ENCODE data around the gene TCF4. TPM values are rescaled to one million over a fixed set of nuclear protein-coding genes. Genes with fewer than 3 reads are reported as not detected.

Gene TCF4
- total and polyA plus RNA-seq, 2 donors (not counting 1 experiment from before 2014, with no cell fraction given) = 68.5 to 353 TPM

- no peaks in the 10 kb centered on the region for H3K4me1 ChIP-seq (ENCODE audit: control insufficient read depth in 2 of 2, insufficient read depth in 2 of 2, low read length in 2 of 2)
- no peak for TF ChIP-seq CTCF (IDR thresholded peaks at IDR 0.05)
- TF ChIP-seq EZH2 (IDR thresholded peaks at IDR 0.05; ENCODE audit: borderline replicate concordance, insufficient read depth, low read depth, low read length, poor library complexity, severe bottlenecking) = no peak
- Mint-ChIP-seq H3K27ac (no peak overlapping the region), H3K4me1 (peaks cover 11% of the 10 kb centered on the region), H3K4me3 (no peak overlapping the region), H3K9me3 (ENCODE audit: insufficient read depth) (peaks cover 5% of the 10 kb centered on the region), H3K27me3 (no peaks in the 10 kb centered on the region)
- H3K9me3 ChIP-seq (ENCODE audit: control extremely low read depth in 1 of 3, control insufficient read depth in 2 of 3, insufficient read depth in 1 of 3, low read length in 2 of 3) = peaks cover 0 to 3% (median 2%) of the 10 kb centered on the region in 3 donors
- no peak overlapping the region for H3K4me3 ChIP-seq (ENCODE audit: control extremely low read depth in 1 of 5, extremely low read depth in 1 of 5, insufficient read depth in 1 of 5, low read depth in 2 of 5, low read length in 4 of 5)
- H3K9ac ChIP-seq (ENCODE audit: low read length) = no peak overlapping the region
- ChIA-PET CTCF (interaction anchor here (0.6 to 1.8 kb wide), 2 partner anchors 10 to 22 kb away, joined by 4 to 5 read pairs; no protein-coding TSS in a partner anchor), POLR2A (no interaction called here)
- no peaks in the 10 kb centered on the region for H3K27me3 ChIP-seq (replicated peaks in 1 of 4; ENCODE audit: control extremely low read depth in 1 of 4, control insufficient read depth in 3 of 4, insufficient read depth in 4 of 4, low read length in 3 of 4)
- peaks cover 16% of the 10 kb centered on the region for H3K79me2 ChIP-seq (ENCODE audit: control insufficient read depth, insufficient read depth, low read length)
- no peaks in the 10 kb centered on the region for H4K20me1 ChIP-seq (ENCODE audit: control insufficient read depth, insufficient read depth, low read length, poor library complexity, severe bottlenecking)
- DNase-seq (no peak), ATAC-seq (ENCODE audit: low read depth) (no peak)
- H3K36me3 ChIP-seq (replicated peaks in 1 of 2; ENCODE audit: control extremely low read depth in 1 of 2, control insufficient read depth in 1 of 2, extremely low read depth in 1 of 2, insufficient read depth in 2 of 2, low read length in 1 of 2) = no peaks in the 10 kb centered on the region
- no peak overlapping the region for H2AFZ ChIP-seq (ENCODE audit: insufficient read depth, low read depth, low read length, poor library complexity, severe bottlenecking)
- no peak overlapping the region for H3K27ac ChIP-seq (ENCODE audit: low read length in 2 of 2)
- no CpG with 5 or more reads among the region's 3 CpGs for WGBS (ENCODE audit: insufficient coverage)
- no peak overlapping the region for H3K4me2 ChIP-seq (replicated peaks; ENCODE audit: low read depth, low read length, poor library complexity, severe bottlenecking)
- intact Hi-C loops (cut with micrococcal nuclease) = no loop called here
These were observed 225.7 kb downstream of the TCF4 start for GRCh38 chr18:55362303-55362702.

GRCh38 chr18:55361492-55362250 lies 226.3 kb downstream of the TCF4 start:
- Histone ChIP-seq H3K4me3 (ENCODE audit: control extremely low read depth in 1 of 5, extremely low read depth in 1 of 5, insufficient read depth in 1 of 5, low read depth in 2 of 5, low read length in 4 of 5) (no peak overlapping the region), H3K9me3 (ENCODE audit: control extremely low read depth in 1 of 3, control insufficient read depth in 2 of 3, insufficient read depth in 1 of 3, low read length in 2 of 3) (peaks cover 0 to 3% (median 2%) of the 10 kb centered on the region in 3 donors), H4K20me1 (ENCODE audit: control insufficient read depth, insufficient read depth, low read length, poor library complexity, severe bottlenecking) (no peaks in the 10 kb centered on the region), H3K27ac (ENCODE audit: low read length in 2 of 2) (no peak overlapping the region), H3K79me2 (ENCODE audit: control insufficient read depth, insufficient read depth, low read length) (peaks cover 16% of the 10 kb centered on the region), H3K9ac (ENCODE audit: low read length) (no peak overlapping the region), H3K4me2 (replicated peaks; ENCODE audit: low read depth, low read length, poor library complexity, severe bottlenecking) (no peak overlapping the region), H3K4me1 (ENCODE audit: control insufficient read depth in 2 of 2, insufficient read depth in 2 of 2, low read length in 2 of 2) (no peaks in the 10 kb centered on the region), H2AFZ (ENCODE audit: insufficient read depth, low read depth, low read length, poor library complexity, severe bottlenecking) (no peak overlapping the region), H3K27me3 (replicated peaks in 1 of 4; ENCODE audit: control extremely low read depth in 1 of 4, control insufficient read depth in 3 of 4, insufficient read depth in 4 of 4, low read length in 3 of 4) (no peaks in the 10 kb centered on the region), H3K36me3 (replicated peaks in 1 of 2; ENCODE audit: control extremely low read depth in 1 of 2, control insufficient read depth in 1 of 2, extremely low read depth in 1 of 2, insufficient read depth in 2 of 2, low read length in 1 of 2) (no peaks in the 10 kb centered on the region)
- WGBS (ENCODE audit: insufficient coverage) = 100% methylated on average over 2 of the region's 3 CpGs
- Mint-ChIP-seq H3K4me3 (no peak overlapping the region), H3K27me3 (no peaks in the 10 kb centered on the region), H3K9me3 (ENCODE audit: insufficient read depth) (peaks cover 5% of the 10 kb centered on the region), H3K27ac (no peak overlapping the region), H3K4me1 (peaks cover 11% of the 10 kb centered on the region)
- DNase-seq = no peak
- CTCF ChIA-PET = interaction anchor here (0.6 kb wide), 1 partner anchor 22 kb away, joined by 4 read pairs; no protein-coding TSS in a partner anchor
- ATAC-seq (ENCODE audit: low read depth) = no peak
- POLR2A ChIA-PET = no interaction called here
- TF ChIP-seq CTCF (IDR thresholded peaks at IDR 0.05) (no peak), EZH2 (IDR thresholded peaks at IDR 0.05; ENCODE audit: borderline replicate concordance, insufficient read depth, low read depth, low read length, poor library complexity, severe bottlenecking) (no peak)
- intact Hi-C loops (cut with micrococcal nuclease) = no loop called here

Measured in B cell (primary cell).